Activated T-helper 1 cell treated with Interleukin-2 at 50 U/mL for 16 hours (primary cell): Measurements from ENCODE around the gene SPATA21.
A peak's percentile ranks its signal among the peaks of the same experiment; 100 is the strongest.
"Not testable (repeated sequence)": the region's sequence is repeated elsewhere in the genome, so short reads cannot be mapped to it uniquely, and the experiment has no call there.

Source experiments
- DNase-seq: peaks from one replicate; pipeline ENCODE4 v3.0.0-alpha.2; 2020; ENCODE audit warnings: low read depth

The SPATA21 gene

DNA sequence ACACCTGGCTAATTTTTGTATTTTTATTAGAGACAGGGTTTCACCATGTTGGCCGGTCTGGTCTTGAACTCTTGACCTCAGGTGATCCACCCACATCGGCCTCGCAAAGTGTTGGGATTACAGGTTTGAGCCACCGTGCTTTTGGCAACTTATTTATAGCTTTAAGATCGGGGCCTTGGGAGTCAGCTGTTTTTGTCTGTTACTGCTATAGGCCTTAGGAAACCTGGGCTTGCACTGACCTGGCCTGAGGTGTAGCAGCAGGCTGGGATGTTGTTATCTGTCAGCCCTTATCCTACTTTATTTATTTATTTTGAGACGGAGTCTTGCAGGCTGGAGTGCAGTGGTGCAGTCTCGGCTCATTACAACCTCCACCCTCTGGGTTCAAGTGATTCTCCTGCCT, 58.8 kb downstream of the SPATA21 start:
- no peak for DNase-seq

DNA sequence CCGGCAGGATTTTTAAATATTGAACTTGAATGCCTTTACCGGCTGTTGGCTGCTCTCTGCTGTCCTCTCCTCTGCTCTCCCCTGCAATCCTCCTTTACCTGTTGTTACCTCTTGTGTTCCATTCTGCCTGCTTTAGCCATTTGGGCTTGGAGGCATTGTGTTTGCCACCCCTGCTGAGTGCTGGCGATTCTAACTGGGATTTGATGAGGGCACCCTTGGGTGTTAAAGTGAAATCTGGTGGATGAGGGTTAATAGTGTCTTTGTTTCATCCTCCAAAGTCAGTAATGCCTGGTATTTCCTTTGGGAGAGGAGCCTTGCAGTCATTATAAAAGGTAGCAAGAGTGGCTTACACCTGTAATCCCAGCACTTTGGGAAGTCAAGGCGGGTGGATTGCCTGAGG, 60.3 kb downstream of the SPATA21 start:
- DNase-seq, result no peak

DNA sequence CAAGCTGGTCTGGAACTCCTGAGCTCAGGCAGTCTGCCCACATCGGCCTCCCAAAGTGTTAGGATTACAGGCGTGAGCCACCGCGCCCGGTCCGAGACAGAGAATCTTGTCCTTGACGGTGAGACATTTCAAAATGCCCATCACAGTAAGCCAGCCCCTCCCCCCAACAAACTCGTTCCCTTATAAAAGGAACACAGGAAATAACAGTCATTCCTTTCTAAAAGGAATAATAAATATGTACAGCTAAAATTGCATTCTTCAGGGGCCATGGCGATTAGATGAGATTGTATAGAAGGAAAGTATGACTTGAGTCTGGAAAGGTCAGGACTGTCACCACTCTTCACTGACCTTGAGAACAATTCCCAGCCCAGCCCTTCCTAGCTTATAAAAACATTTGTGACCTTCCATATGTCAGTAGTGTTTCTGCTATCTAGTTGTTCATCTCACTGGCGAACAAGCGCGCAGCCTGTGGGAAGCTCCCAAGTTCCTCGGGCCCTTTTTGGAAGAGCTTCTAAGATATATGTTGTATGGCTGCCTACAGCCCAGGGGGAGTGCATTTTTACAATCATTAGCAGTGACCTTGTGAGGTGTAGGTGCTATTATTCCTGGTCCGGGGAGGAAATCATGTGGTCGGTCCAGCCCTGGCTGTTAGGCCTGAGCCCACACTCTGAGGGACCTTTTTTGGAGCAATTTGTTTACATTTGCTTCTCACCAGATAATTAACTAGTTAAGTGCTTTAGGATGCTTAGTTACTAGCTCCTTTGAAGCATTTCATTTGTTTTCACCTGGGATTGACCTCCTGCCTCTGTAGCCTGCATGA, 61.5 kb downstream of the SPATA21 start:
- DNase-seq, result no peak

DNA sequence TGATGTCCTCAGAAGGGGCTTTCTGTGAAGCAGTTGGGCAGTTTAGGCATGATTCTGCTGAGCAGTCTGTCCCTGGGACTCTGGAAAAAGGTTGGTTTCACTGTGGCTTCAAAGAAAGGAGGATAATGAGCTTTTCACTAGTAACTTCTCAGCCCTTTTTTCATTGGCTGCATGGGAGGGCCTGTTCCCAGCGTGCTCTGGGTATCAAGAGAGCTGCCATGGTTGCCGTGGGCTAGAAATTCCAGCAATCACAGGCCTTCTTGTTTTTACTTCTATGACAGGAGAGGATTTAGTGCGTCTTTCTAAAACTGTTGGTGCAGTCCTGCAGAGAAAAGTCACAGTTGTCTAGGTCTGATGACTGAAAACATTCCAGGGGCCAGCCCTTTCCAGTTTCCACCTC, 63.0 kb downstream of the SPATA21 start:
- DNase-seq, result no peak

DNA sequence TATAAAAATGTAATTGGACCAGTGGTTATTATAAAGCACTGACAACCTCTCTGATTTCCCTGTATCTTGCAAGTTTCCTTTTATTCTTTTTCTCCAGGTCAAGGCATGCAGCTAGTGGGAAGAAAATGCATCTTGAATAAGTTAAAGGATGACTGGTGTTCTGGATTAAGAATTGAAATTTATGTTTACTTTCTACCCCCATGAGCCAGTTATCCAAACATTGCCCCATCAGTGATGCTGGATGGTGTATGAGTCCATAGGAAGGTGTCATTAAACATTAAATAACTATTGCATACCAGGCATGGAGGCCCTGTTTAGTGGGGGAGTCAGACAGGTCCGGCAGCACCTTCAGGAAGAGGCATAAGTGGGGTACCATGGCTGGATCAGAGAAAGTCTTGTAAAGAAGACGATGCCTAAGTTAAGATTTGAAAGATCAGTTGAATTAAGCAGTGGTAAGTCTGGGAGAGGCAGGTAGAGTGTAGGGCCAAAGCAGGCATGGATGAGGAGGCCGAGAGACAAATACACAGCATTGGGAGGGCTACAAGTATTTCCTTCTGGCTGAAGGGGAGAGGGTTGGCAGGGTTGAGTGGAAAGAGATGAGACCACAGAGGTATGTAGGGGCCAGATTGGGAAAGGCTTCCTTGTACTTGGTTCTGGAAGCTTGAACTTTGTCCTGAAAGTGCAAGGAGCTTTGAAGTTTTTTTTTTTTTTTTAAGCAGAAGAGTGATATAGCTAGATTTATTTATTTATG, 64.5 kb downstream of the SPATA21 start:
- no peak for DNase-seq

DNA sequence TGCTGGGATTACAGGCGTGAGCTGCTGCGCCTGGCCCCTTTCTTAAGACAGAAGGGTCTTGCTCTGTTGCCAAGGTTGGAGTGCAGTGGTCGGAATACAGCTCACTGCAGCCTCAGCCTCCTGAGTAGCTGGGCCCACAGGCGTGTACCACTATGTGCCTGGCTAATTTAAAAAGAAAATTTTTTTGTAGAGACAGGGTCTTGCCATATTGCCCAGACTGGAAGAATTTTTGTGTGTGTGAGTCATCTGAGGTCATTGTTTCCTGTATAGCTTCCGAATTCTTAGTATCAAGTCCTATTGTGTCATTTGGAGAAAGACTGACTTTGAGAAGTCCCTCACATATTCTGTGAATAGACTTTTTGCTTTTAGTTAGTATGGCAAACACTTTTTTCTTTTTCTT, 65.5 kb downstream of the SPATA21 start:
- DNase-seq, result no peak

DNA sequence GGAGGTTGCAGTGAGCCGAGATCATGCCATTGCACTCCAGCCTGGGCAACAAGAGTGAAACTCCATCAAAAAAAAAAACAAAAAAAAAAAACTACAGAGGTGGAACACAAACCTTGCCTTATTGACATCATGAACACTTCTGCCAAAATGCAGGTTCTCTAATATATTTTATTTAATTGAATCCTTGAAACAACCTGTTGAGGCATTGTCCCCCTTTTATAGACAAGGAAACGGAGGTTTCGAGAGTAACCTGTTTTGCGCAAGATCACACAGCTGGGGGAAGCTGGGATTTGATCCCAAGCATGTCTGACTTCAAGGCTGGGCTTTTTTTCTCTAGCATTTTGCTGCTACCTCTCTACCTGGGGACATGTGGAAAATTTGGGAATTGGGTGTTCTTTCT, 67.4 kb downstream of the SPATA21 start:
- DNase-seq, result no peak

DNA sequence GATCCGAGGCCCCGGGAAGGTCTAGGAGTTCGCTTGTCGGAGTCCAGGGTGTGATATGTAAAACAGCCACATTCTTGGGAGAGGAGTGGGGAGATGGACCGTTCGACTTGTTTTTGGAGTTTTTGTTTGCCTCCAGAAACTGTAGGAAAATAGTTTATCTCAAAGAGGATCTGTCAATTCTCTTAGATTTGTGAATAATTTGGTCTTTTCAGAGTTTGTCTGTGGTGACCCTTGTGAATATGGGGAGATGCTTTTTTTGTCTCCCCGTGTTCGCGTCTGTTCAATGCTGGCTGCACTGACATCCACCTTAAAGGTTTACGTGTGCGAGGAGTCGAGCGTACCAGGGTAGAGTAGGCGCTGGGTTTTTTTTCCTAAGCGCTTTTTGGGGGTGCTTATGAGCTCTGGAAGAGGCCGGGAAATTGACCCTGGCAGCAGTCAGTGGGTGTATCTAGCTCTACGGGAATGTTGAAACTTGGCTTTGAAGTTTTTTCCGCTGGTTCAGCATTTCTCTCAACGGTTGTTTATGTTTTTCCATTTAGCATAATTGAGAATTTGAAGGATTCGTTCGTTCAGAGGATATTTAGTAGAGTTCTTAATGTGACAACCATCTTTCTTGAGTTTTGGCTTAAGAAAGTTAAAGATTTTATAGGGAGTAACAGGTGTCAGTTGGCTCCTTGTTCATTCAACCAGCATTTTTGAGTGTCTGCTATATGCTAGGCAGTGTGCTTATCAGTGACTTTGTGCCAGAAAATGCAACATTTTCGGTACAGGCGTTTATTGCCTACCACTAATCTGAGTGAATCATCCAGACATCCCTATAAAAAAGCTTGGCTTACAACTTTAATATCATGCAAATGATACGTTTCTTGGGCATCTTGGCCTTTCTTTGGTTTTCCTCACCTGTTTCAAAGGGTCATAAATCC, 69.0 kb downstream of the SPATA21 start:
- DNase-seq, result no peak

DNA sequence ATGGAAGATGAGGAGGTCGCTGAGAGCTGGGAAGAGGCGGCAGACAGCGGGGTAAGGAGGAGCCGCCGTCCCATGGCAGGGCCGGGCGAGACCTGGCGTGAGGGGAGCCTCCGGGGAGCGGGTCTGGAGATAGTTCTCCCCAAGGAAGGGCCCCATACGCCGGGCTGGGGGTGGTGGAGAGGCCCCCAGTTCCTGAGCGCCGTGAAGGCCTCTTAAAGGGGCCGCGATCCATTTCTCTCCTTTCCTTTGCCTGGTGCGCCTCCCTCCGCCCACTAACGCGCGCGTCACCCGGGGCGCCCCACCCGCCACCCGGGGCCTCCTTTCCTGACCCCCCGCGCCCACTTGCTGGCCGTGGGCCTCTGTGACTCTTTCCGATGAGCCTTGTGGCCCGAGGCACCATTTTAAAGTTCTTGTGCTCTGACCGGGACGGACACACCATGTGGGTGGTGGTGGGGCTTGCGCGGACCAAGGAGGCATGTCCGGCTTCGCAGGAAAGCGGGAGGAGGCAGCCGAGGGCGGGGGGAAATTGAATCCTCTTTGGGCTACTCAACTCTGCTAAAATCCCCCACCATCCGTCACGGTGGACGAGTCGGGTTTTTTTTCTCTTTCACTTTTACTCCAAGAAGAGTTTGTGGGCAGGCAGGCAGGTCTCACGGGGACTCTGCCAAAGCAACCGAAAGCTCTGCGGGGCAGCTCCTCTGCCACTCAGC, 69.8 kb downstream of the SPATA21 start:
- peak; percentile 66 for DNase-seq

DNA sequence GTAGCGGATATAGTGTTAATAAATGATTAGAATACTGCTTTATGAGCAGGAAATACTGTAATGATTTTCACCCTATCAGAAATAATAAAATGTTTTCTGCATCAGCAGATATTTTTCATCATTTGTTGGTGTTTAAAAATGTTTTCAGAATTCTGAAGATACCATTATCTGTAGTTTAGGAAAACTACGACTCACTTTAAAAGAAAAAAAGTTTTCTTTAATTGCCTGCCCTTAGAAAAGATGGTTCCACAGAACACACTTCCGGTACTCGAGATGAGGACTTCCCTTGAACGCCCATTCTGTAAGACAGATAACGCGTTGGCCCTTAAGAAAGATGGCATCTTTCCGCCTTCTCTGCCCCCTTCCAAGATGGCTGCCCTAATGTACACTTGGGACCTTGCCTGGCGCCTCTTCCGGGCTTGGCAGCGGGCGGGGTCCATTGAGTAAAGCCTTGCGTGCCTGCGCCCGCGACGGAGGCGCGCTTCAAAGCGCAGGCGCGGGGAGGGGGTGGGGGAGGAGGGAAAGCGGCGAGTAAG, 70.4 kb downstream of the SPATA21 start, which contains the start of gene SZRD1:
SZRD1 (plus strand) TSS at position 521 of the 536 bp plus-strand sequence. CDS start 16 bp downstream, outside the sequence.
- peak; percentile 95 for DNase-seq

DNA sequence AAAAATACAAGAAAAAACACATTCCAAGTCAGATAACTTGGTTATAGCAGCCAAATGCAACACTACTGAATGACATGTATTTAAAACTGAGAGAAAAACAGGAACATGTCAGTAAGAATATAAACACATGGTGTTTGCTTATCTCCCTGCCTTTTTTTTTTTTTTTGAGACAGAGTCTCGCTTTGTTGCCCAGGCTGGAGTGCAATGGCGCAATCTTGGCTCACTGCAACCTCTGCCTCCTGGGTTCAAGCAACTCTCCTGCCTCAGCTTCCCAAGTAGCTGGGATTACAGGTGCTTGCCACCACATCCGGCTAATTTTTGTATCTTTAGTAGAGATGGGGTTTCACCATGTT, 72.1 kb downstream of the SPATA21 start:
- DNase-seq, result not testable (repeated sequence)

DNA sequence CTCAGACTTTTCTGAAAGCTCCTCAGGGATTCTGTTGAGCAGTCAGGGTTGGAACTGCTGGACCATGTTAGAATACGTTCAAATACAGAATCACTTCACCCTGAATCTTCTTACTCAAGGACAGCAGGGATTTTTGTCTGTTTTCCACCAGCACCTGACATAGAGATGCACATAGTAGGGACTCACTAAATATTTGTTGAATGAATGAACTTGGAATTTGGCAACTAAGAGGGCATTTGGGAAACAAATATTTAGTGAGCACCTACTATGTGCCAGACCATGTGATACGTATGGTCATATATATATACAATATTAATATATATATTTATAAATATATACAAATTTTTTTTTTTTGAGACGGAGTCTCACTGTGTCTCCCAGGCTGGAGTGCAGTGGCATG, 80.4 kb downstream of the SPATA21 start:
- no peak for DNase-seq

DNA sequence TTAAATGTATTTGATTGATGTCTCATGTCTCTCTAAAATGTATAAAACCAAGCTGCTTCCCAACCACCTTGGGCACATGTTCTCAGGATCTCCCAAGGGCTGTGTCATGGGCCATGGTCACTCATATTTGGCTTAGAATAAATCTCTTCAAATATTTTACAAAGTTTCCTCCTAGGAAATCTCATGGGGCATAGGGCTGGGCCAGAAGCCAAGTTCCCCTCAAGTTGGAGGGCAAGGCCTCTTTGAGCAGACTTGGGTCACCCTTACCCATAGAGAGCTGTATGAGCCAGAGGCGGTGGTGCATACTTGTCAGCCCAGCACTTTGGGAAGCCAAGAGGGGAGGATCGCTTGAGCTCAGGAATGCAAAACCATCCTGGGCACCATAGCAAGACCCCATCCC, 82.6 kb downstream of the SPATA21 start:
- no peak for DNase-seq

DNA sequence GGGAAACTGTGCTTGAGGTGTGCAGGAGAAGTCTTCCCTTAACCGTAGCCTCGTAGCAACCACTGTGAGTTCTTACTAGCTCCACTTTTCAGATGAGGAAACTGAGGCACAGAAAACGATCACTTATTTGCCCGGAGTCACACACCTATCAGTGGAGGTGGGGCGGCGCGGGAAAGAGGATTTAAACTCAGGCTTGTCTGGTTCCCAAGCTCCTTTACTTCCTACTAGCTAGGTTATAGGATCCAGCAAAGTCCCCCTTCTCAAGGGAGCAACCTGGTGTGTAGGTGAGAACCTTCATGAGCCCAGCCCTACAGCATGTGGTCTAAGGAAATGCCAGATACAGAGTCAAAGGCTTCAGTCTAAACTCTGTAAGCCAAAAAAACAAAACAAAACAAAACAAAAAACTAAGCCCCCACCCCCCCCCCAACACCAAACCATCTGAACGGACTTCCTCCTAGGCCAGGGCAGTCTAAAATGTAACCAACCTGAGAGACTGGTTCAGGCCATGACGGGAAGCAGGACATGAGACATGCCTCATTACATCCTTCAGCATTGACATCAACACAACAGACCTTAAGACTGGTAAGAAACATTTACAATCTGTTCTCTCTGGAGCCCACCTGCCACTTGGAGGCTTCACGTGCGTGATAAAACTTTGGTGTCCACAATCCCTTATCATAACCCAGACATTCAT, 84.2 kb downstream of the SPATA21 start:
- DNase-seq, result no peak

DNA sequence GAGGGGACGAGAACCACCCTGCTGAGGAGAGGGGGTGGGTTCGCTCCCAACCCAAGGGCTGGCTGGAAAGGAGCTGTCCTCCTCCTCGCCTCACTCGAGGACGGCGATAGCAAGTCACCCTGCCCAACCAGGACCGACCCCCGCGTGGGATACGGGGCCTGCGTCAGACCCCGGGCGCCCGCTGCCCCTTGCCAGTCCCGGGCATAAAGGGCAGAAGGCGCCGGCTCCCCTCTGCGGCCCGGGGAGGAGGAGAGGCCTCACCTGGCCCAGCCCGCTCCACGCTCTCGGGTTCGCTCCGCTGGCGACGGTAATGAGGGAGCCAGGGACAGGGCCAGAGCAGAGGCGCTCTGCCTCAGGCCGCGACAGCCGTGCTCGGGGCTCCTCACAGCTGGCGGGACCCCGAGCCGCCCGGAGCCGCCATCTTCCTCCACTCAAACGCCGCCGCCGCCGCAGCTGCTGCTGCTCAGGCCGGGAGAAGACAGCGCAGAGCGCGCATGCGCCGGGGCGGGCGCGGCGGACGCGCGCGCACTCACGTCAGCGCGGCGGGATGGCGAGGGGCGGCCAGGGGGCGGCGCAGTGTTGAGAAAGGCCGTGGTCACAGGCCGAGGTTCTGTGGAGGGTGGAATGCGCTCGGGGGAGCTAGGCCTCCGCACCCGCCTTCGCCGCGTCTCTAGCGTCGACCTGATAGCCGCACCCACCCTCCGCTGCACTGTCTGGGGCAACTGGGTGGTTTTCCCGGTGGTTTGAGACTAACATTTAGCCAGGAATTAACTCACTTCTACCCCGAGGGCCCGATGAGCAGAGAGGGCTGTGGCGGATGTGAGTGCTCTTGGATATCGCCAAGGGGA, 85.0 kb downstream of the SPATA21 start, which contains the start of gene FBXO42:
FBXO42 (minus strand) TSS at position 487 of the 848 bp plus-strand sequence. CDS start 37,062 bp downstream, outside the sequence.
- peak; percentile 93 for DNase-seq

DNA sequence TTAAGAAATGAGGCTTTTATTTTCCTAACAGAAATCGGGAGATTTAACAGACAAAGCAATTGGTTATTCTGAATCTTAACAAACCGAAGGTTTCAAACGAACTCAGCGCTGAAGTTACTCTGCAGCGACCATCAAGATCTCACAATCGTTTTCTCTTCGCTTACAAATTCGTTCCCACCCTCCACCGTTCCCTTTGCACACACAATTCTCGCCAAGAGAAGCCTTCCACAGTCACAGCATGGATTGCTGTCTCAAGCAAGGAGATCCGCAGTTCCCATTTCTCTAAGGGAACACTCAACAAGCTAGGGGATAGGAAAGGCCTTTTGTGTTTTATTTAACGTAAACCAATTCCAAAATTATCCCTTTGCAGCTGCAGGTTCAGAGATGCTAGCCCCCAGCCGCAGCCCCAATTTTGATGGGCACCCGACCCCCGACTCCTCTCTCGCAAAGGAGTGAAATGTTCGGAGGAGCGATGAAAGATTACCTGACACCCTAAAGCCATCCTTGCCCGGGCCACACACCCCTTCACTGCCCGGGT, 85.7 kb downstream of the SPATA21 start:
- no peak for DNase-seq

DNA sequence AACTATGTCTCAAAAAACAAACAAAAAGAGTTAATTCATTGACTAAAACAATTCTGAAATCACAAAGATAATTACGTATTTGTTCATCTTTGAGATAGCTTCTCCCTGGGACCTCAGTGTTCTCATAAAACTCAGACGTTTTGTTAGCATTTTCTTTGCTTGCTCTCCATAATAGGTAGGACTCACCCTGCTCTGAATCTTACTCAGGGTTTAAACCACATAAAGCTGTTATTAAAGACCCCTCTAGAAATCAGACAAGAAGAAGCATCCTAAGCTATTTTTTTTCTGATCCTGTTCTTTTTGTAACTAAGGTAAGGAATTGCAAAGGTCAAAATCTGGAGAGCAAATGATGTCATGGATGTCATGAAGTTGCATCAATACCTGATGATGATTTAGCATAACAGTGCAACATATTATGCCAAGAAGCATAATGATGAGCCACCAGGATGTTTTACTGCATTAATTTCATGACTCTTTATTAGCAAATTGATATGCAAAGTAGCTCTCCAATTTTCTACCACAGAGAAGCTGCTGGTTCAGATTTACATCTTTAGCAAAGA, 87.3 kb downstream of the SPATA21 start:
- DNase-seq, result no peak
